GM12878 (cell line): ENCODE data around the gene RABEP2. TPM values are rescaled to one million over a fixed set of nuclear protein-coding genes. Genes with fewer than 3 reads are reported as not detected.

Source experiments
- ATAC-seq: fragments of 200-7000 bp; cut with Tn5 transposase; 3 replicates; pipeline ENCODE4 v1.9.1; 2020; ENCODE audit warnings: mild to moderate bottlenecking, moderate library complexity
- BruUV-seq: library from RNA; stranded (reverse); fragments of 400-500 nt; replicated peaks from 2 replicates; lab custom pipeline; 2021; lab: Mats Ljungman, UMichigan
- CTCF ChIA-PET: fragments of 300-600 bp; sonication (Branson Sonifier 250); formaldehyde crosslinking; extraction: SDS; loops from one replicate; lab custom pipeline; 2021; ENCODE audit warnings: inconsistent platforms; lab: Yijun Ruan, JAX
- POLR2A ChIA-PET: fragments of 350-600 bp; formaldehyde crosslinking; extraction: SDS; loops from one replicate; lab custom pipeline; 2021; ENCODE audit warnings: inconsistent platforms; lab: Charles Lee
- RAD21 ChIA-PET: fragments of 300-600 bp; sonication (Branson Sonifier 250); formaldehyde crosslinking; loops from one replicate; lab custom pipeline; 2023; ENCODE audit warnings: antibody characterized with exemption; ENCODE audit not compliant: unreplicated experiment; lab: Charles Lee
- SMC1A ChIA-PET: fragments of 300-600 bp; sonication (Branson Sonifier 250); formaldehyde crosslinking; loops from one replicate; lab custom pipeline; 2023; ENCODE audit not compliant: unreplicated experiment, uncharacterized antibody; lab: Charles Lee
- DNase-seq: peaks from one replicate; pipeline ENCODE4 v3.0.0-alpha.2; 2011; ENCODE audit warnings: low read depth, low spot score
- FAIRE-seq: peaks from 3 replicates; lab custom pipeline; 2011; peaks lifted over from hg19 to GRCh38; lab: Jason Lieb, UNC
- H2AFZ ChIP-seq: 2 replicates; pipeline ENCODE4 v1.6.0; 2011; ENCODE audit warnings: low read depth, low read length, control low read depth; ENCODE audit not compliant: control insufficient read depth
- H3K27ac ChIP-seq: 2 replicates; pipeline ENCODE4 v1.5.1; 2011; ENCODE audit warnings: control low read depth; ENCODE audit not compliant: control insufficient read depth, insufficient read depth
- H3K27me3 ChIP-seq, 2 experiments: replicated peaks in 1 of 2; 2 replicates each; pipeline versions ENCODE4 v1.6.0 to v1.6.1; 2011; ENCODE audit warnings: low read length in 1 of 2; ENCODE audit not compliant: control insufficient read depth in 2 of 2, insufficient read depth in 2 of 2
- H3K36me3 ChIP-seq, 2 experiments: 2 replicates each; pipeline ENCODE4 v1.5.1; 2011; ENCODE audit warnings: low read length in 1 of 2; ENCODE audit not compliant: control insufficient read depth in 2 of 2, insufficient read depth in 2 of 2
- H3K4me1 ChIP-seq: 2 replicates; pipeline ENCODE4 v1.6.1; 2011; ENCODE audit warnings: mild to moderate bottlenecking, low read length, moderate library complexity, mixed read lengths; ENCODE audit not compliant: control insufficient read depth, insufficient read depth
- H3K4me2 ChIP-seq: 2 replicates; pipeline ENCODE4 v1.6.0; 2011; ENCODE audit warnings: control low read depth; ENCODE audit not compliant: control insufficient read depth, insufficient read depth
- H3K4me3 ChIP-seq: fragments of 200-600 bp; sonication (generic); 2 replicates; pipeline ENCODE4 v1.5.1; 2016
- H3K79me2 ChIP-seq: 2 replicates; pipeline ENCODE4 v1.6.0; 2011; ENCODE audit warnings: low read length; ENCODE audit not compliant: control insufficient read depth, insufficient read depth
- H3K9ac ChIP-seq: 2 replicates; pipeline ENCODE4 v1.8.0; 2011; ENCODE audit warnings: low read length, control low read depth, mixed read lengths; ENCODE audit not compliant: control insufficient read depth, insufficient read depth
- H3K9me3 ChIP-seq: replicated peaks from 3 replicates; pipeline ENCODE4 v1.5.1; 2011; ENCODE audit warnings: mild to moderate bottlenecking, low read length; ENCODE audit not compliant: control insufficient read depth, insufficient read depth
- H4K20me1 ChIP-seq: 2 replicates; pipeline ENCODE4 v1.6.0; 2011; ENCODE audit not compliant: control insufficient read depth, insufficient read depth
- ATF7 ChIP-seq: fragments of 450-650 bp; IDR thresholded peaks from 2 replicates; pipeline ENCODE4 v1.6.1; 2016; ENCODE audit warnings: low read depth, mild to moderate bottlenecking
- CHD4 ChIP-seq: fragments of 200-600 bp; sonication (generic); IDR thresholded peaks from 2 replicates; pipeline ENCODE4 v1.6.1; 2016; ENCODE audit warnings: mild to moderate bottlenecking
- ESRRA ChIP-seq: IDR thresholded peaks from 2 replicates; pipeline ENCODE4 v1.6.1; 2012; ENCODE audit warnings: mild to moderate bottlenecking, low read length, improper control_type of control experiment
- MEF2A ChIP-seq: IDR thresholded peaks from 2 replicates; pipeline ENCODE4 v1.6.1; 2011; ENCODE audit warnings: low read depth, mild to moderate bottlenecking, low read length, moderate library complexity; ENCODE audit not compliant: insufficient read depth
- MYC ChIP-seq: IDR thresholded peaks from 2 replicates; pipeline ENCODE4 v1.6.1; 2011; ENCODE audit warnings: mild to moderate bottlenecking, low read length, moderate library complexity, inconsistent platforms; ENCODE audit not compliant: insufficient read depth, insufficient replicate concordance, insufficient read length, severe bottlenecking
- NR2F1 ChIP-seq: fragments of 450-650 bp; conservative IDR thresholded peaks from 2 replicates; pipeline ENCODE4 v1.6.1; 2017; ENCODE audit warnings: mild to moderate bottlenecking
- POLR2AphosphoS2 ChIP-seq: IDR thresholded peaks from 2 replicates; pipeline ENCODE4 v1.6.1; 2011; ENCODE audit warnings: low read depth, mild to moderate bottlenecking, low read length, improper control_type of control experiment, moderate library complexity
- POLR2AphosphoS5 ChIP-seq: IDR thresholded peaks from 2 replicates; pipeline ENCODE4 v1.6.1; 2011; ENCODE audit warnings: mild to moderate bottlenecking, low read length, inconsistent platforms
- RAD51 ChIP-seq: fragments of 450-650 bp; IDR thresholded peaks from 2 replicates; pipeline ENCODE4 v1.6.1; 2016; ENCODE audit warnings: moderate library complexity, mild to moderate bottlenecking, inconsistent platforms
- WGBS: methylation state at CpG from one replicate; pipeline ENCODE4 v1.1.6; 2016; ENCODE audit warnings: low lambda C conversion rate; ENCODE audit not compliant: insufficient replicate concordance, insufficient coverage; ENCODE audit errors: missing lambda C conversion rate; 5-methylcytosine and 5-hydroxymethylcytosine counted together
- in situ Hi-C: fragments of 300-500 bp; cut with MboI; formaldehyde crosslinking; loops from 9 replicates; pipeline ENCODE4 v1.14.3; 2018; ENCODE audit warnings: mixed read lengths
- intact Hi-C: fragments of 100-400 bp; cut with micrococcal nuclease; formaldehyde crosslinking; loops from one replicate; pipeline ENCODE4 v1.14.2; 2022; ENCODE audit not compliant: unreplicated experiment
- polyA plus RNA-seq, 11 experiments: library from polyadenylated mRNA; depleted of rRNA in 4 of 11; unstranded in 6 of 11; stranded (reverse) in 5 of 11; fragments of >200 nt; fragmentation: Nextera tagmentation in 4 of 11; fragmentation: Illumina TruSeq in 1 of 11; extraction: Ambion mirVana in 4 of 11; extraction: Trizol in 1 of 11; gene quantifications; 1 replicate in 1 of 11; 2 replicates in 10 of 11; pipeline versions ENCODE4 v1.2.1 to v1.2.3, GENCODE V29; 2011 to 2016; ENCODE audit warnings: inconsistent platforms in 2 of 11, missing spikeins in 2 of 11, low read depth in 1 of 11
- total RNA-seq, 4 experiments: library from RNA; depleted of rRNA in 3 of 4; stranded (reverse); fragments of >200 nt in 3 of 4; fragmentation: Illumina TruSeq in 1 of 4; extraction: Trizol in 1 of 4; gene quantifications; 2 replicates each; pipeline versions ENCODE4 v1.2.1 to v1.2.3, GENCODE V29; 2013 to 2021
- TF ChIP-seq, protein P1 (sequence below): fragments of 450-650 bp; IDR thresholded peaks from 2 replicates; pipeline ENCODE4 v1.6.1; 2017; ENCODE audit warnings: mild to moderate bottlenecking, moderate library complexity

The RABEP2 gene
- total and polyA plus RNA-seq, 10 of the 15 experiments (the other 5 are each of a cell fraction or from before 2014, with no cell fraction given): 0.47 to 33.2 (median 18.6) TPM

DNA sequence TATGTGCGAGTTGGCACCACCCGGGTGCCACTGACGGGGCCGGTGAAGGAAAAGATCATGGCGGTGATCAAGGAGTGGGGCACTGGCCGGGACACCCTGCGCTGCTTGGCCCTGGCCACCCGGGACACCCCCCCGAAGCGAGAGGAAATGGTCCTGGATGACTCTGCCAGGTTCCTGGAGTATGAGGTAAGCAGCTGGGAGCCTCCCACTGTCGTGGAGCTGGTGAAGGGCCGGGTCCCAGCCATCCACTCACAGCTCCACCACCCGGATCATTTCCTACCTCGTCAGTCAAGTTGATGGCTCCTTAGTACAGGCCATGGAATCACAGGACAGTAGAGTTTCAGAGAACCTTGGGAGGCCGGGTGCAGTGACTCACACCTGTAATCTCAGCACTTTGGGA, 26.8 kb downstream of the RABEP2 start:
- ChIA-PET SMC1A (interaction anchor here (2.4 kb wide), 1 partner anchor 25 kb away, joined by 7 read pairs; no protein-coding TSS in a partner anchor), CTCF (interaction anchor here (0.7 to 1.3 kb wide), 2 partner anchors 46 to 51 kb away, joined by 3 to 4 read pairs; no protein-coding TSS in a partner anchor), RAD21 (no interaction called here), POLR2A (interaction anchor here (0.6 kb wide), 1 partner anchor 43 kb away, joined by 5 read pairs; no protein-coding TSS in a partner anchor)
- H2AFZ ChIP-seq: no peak overlapping the region
- H3K4me1 ChIP-seq: no peaks in the 10 kb centered on the region; the same call in 1 of the 2 replicates
- H3K4me2 ChIP-seq: no peak overlapping the region
- H3K27me3 ChIP-seq: no peaks in the 10 kb centered on the region
- in situ Hi-C loops (no loop called here), intact Hi-C loops (no loop called here)
- no peaks in the 10 kb centered on the region for H4K20me1 ChIP-seq
- no peak overlapping the region for H3K9ac ChIP-seq
- WGBS: 76% methylated on average over 15 of the region's 15 CpGs
- no peak overlapping the region for H3K27ac ChIP-seq
- no peaks in the 10 kb centered on the region for H3K9me3 ChIP-seq
- TF ChIP-seq, protein P1, sequence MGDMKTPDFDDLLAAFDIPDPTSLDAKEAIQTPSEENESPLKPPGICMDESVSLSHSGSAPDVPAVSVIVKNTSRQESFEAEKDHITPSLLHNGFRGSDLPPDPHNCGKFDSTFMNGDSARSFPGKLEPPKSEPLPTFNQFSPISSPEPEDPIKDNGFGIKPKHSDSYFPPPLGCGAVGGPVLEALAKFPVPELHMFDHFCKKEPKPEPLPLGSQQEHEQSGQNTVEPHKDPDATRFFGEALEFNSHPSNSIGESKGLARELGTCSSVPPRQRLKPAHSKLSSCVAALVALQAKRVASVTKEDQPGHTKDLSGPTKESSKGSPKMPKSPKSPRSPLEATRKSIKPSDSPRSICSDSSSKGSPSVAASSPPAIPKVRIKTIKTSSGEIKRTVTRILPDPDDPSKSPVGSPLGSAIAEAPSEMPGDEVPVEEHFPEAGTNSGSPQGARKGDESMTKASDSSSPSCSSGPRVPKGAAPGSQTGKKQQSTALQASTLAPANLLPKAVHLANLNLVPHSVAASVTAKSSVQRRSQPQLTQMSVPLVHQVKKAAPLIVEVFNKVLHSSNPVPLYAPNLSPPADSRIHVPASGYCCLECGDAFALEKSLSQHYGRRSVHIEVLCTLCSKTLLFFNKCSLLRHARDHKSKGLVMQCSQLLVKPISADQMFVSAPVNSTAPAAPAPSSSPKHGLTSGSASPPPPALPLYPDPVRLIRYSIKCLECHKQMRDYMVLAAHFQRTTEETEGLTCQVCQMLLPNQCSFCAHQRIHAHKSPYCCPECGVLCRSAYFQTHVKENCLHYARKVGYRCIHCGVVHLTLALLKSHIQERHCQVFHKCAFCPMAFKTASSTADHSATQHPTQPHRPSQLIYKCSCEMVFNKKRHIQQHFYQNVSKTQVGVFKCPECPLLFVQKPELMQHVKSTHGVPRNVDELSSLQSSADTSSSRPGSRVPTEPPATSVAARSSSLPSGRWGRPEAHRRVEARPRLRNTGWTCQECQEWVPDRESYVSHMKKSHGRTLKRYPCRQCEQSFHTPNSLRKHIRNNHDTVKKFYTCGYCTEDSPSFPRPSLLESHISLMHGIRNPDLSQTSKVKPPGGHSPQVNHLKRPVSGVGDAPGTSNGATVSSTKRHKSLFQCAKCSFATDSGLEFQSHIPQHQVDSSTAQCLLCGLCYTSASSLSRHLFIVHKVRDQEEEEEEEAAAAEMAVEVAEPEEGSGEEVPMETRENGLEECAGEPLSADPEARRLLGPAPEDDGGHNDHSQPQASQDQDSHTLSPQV: no peak
- TF ChIP-seq MEF2A (no peak), ATF7 (no peak), POLR2AphosphoS2 (no peak), NR2F1 (no peak), ESRRA (no peak), CHD4 (no peak), RAD51 (no peak), POLR2AphosphoS5 (no peak), MYC (no peak)
- DNase-seq (no peak), ATAC-seq (no peak), FAIRE-seq (no peak)
- no peaks in the 10 kb centered on the region for H3K36me3 ChIP-seq
- BruUV-seq: no TSS peak
- no peak overlapping the region for H3K4me3 ChIP-seq
- H3K79me2 ChIP-seq: no peaks in the 10 kb centered on the region
